K562 treated with DMSO at 1 percent for 48 hours (cell line): Measurements from ENCODE around the gene LAIR2. TPM values are rescaled to one million over a fixed set of nuclear protein-coding genes. Genes with fewer than 3 reads are reported as not detected.

Source experiments
- total RNA-seq: library from RNA; unstranded; fragments of 300-600 nt; gene quantifications from 2 replicates; pipeline ENCODE4 v1.2.3, GENCODE V29; 2022; ENCODE audit warnings: low replicate concordance; ENCODE audit errors: extremely low read depth

LAIR2 gene
- not detected in 2 replicates for total RNA-seq

GRCh38 chr19:54502518-54503048, at the start of gene LAIR2:
TSS of gene LAIR2 (plus strand) at chr19:54502831. CDS start at chr19:54502919, 88 bp downstream.

DNA sequence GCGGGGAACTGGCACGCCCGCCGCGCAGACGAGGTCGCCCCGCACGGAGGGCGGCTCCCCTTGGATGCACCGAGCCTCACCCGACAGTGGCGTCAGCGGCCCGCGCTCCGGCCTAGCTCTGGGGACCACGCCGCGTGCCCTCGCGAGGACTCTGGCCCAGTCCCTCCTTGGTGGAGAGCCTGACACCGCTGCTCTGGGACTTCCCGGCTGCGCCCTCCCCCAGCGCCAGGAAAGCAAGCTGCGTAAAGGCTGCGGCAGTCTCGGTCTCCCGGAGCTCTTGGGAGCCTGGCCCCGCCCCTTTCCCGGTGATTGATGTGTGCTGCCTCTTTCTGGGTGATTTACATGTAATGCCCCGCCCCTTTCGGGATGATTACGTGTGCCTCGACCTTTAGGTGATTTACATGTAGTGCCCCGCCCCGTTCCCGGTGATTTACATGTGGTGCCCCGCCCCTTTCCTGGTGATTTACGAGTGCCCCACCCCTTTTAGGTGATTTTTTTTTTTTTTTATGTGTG, 39.0 kb upstream of the LAIR2 start, which contains the start of gene LENG9:
LENG9 (minus strand) TSS at position 248 of the 513 bp plus-strand sequence. CDS start 252 bp downstream, outside the sequence.

GRCh38 chr19:54473071-54473891, 29.4 kb upstream of the LAIR2 start, which contains the start of gene CDC42EP5:
TSS of gene CDC42EP5 (minus strand) at chr19:54473296. CDS start at chr19:54465547, 7,749 bp downstream.

Other genes starting within 250 kb of the LAIR2 start
- not detected in 2 replicates for gene LILRB5, start 245.6 kb upstream of the LAIR2 start, total RNA-seq
- gene LILRB2, start 221.7 kb upstream of the LAIR2 start, total RNA-seq = not detected in 2 replicates
- not detected in 2 replicates for gene LILRA5, start 189.7 kb upstream of the LAIR2 start, total RNA-seq
- not detected in 2 replicates for gene LILRA4, start 163.7 kb upstream of the LAIR2 start, total RNA-seq
- not detected in 2 replicates for gene LAIR1, start 137.9 kb upstream of the LAIR2 start, total RNA-seq
- gene TTYH1, start 87.4 kb upstream of the LAIR2 start, total RNA-seq = not detected in 2 replicates
- not detected in 2 replicates for gene LENG8, start 53.6 kb upstream of the LAIR2 start, total RNA-seq
- not detected in 2 replicates for gene LENG9, start 39.1 kb upstream of the LAIR2 start, total RNA-seq
- not detected in 2 replicates for gene CDC42EP5, start 29.5 kb upstream of the LAIR2 start, total RNA-seq
- gene LILRA2, start 71.0 kb downstream of the LAIR2 start, total RNA-seq = not detected in 2 replicates
- not detected in 2 replicates for gene LILRA1, start 90.8 kb downstream of the LAIR2 start, total RNA-seq
- not detected in 2 replicates for gene LILRB1, start 127.7 kb downstream of the LAIR2 start, total RNA-seq
- gene LILRB4, start 160.2 kb downstream of the LAIR2 start, total RNA-seq = not detected in 2 replicates
- not detected in 2 replicates for gene KIR3DL3, start 221.6 kb downstream of the LAIR2 start, total RNA-seq
- not detected in 2 replicates for gene KIR2DL3, start 235.7 kb downstream of the LAIR2 start, total RNA-seq